Measurements from ENCODE around the gene ALLC. TPM values are rescaled to one million over a fixed set of nuclear protein-coding genes. Genes with fewer than 3 reads are reported as not detected.
"Not testable (repeated sequence)": the region's sequence is repeated elsewhere in the genome, so short reads cannot be mapped to it uniquely, and the experiment has no call there.

ALLC gene
- total and polyA plus RNA-seq, 2 donors (not counting 1 experiment from before 2014, with no cell fraction given): not detected

DNA sequence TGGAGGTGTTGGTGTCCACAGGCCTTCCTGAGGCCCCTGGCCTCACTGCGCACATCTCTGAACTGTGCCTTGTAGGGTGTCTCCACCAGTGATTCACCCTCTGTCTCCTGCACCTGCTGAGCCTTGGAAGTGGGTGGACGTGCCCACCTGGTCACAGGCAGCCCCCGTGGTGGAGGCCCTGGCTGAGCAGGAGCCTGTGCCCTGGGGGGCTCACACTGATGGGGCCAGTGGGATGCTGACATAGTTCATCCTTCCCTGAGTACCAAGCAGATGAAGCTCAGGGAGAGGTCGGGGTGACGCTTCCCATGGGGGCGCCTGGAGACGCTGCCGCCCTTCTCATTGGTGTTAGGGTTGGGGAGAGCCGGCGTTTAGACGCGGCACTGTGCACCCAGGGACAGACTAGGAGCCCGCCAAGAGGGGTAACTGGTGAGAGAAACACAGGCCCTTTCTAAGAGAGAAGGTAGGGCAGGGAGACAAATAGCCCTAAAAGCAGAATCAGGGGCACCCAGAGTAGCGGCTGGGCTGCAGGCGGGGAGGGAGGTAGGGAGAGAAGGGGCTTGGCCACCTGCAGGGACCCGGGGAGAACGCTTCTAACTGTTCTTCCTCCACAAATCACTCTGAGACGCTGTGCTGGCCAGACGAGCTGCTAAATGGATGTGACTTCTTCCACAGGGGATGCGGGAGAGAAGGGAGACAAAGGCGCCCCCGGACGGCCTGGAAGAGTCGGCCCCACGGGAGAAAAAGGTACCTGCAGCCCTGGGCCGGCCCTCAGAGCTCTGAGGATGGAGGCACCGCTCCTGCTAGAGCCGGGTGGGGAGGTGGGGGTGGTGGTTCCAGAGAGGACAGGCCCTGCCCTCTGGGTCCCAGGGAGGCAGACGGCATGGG lies 45.1 kb upstream of the ALLC start:
- Histone ChIP-seq H3K27me3 (ENCODE audit: control insufficient read depth, insufficient read depth, low read length) (no peaks in the 10 kb centered on the region), H3K79me2 (ENCODE audit: control insufficient read depth, insufficient read depth, low read length) (no peaks in the 10 kb centered on the region), H3K27ac (ENCODE audit: insufficient read depth, low read length) (no peak overlapping the region), H2AFZ (ENCODE audit: low read length) (no peak overlapping the region), H3K9me3 (ENCODE audit: control insufficient read depth, insufficient read depth, low read depth, low read length) (no peaks in the 10 kb centered on the region), H3K9ac (ENCODE audit: insufficient read depth, low read length) (no peak overlapping the region), H3K36me3 (ENCODE audit: control insufficient read depth, insufficient read depth, low read length) (no peaks in the 10 kb centered on the region), H3K4me1 (ENCODE audit: control insufficient read depth, extremely low read depth, insufficient read depth, low read length) (no peaks in the 10 kb centered on the region), H4K20me1 (ENCODE audit: control insufficient read depth, extremely low read depth, insufficient read depth, low read length) (no peaks in the 10 kb centered on the region), H3K4me2 (ENCODE audit: extremely low read depth, insufficient read depth, low read length) (no peak overlapping the region), H3K4me3 (replicated peaks in 1 of 4; ENCODE audit: control extremely low read depth in 1 of 4, insufficient read depth in 1 of 4, low read depth in 3 of 4, low read length in 4 of 4) (no peak overlapping the region)
- TF ChIP-seq, protein P1, sequence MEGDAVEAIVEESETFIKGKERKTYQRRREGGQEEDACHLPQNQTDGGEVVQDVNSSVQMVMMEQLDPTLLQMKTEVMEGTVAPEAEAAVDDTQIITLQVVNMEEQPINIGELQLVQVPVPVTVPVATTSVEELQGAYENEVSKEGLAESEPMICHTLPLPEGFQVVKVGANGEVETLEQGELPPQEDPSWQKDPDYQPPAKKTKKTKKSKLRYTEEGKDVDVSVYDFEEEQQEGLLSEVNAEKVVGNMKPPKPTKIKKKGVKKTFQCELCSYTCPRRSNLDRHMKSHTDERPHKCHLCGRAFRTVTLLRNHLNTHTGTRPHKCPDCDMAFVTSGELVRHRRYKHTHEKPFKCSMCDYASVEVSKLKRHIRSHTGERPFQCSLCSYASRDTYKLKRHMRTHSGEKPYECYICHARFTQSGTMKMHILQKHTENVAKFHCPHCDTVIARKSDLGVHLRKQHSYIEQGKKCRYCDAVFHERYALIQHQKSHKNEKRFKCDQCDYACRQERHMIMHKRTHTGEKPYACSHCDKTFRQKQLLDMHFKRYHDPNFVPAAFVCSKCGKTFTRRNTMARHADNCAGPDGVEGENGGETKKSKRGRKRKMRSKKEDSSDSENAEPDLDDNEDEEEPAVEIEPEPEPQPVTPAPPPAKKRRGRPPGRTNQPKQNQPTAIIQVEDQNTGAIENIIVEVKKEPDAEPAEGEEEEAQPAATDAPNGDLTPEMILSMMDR (conservative IDR thresholded peaks at IDR 0.05 in 1 of 2, IDR thresholded peaks at IDR 0.05 in 1 of 2; ENCODE audit: low read depth in 1 of 2, low read length in 2 of 2): no peak
- no peak for TF ChIP-seq EZH2 (IDR thresholded peaks at IDR 0.05; ENCODE audit: low read length, missing control alignments)
- no peak for DNase-seq (ENCODE audit: low read depth in 2 of 2)

DNA sequence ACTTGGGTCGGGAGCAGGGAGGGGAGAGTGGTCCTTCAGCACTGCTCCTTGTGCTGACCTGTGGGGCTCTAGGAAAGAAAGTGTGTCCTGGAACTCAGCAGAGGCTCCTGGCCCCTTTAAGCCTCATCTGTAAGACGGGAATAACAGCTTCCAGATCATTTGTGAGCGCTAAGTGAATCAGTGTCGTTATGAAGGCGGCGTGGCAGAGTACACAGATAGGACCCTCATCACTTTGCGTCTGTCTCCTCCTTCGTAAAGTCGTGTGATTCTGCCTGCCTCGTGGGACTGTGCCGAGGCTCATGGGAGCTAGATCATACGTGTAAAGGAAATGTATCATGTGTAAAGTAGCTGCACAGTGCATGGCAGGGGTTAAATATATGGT lies 44.5 kb upstream of the ALLC start:
- Histone ChIP-seq H3K9ac (ENCODE audit: insufficient read depth, low read length) (no peak overlapping the region), H2AFZ (ENCODE audit: low read length) (no peak overlapping the region), H3K36me3 (ENCODE audit: control insufficient read depth, insufficient read depth, low read length) (no peaks in the 10 kb centered on the region), H3K4me1 (ENCODE audit: control insufficient read depth, extremely low read depth, insufficient read depth, low read length) (no peaks in the 10 kb centered on the region), H3K4me2 (ENCODE audit: extremely low read depth, insufficient read depth, low read length) (no peak overlapping the region), H3K4me3 (replicated peaks in 1 of 4; ENCODE audit: control extremely low read depth in 1 of 4, insufficient read depth in 1 of 4, low read depth in 3 of 4, low read length in 4 of 4) (no peak overlapping the region), H3K9me3 (ENCODE audit: control insufficient read depth, insufficient read depth, low read depth, low read length) (no peaks in the 10 kb centered on the region), H4K20me1 (ENCODE audit: control insufficient read depth, extremely low read depth, insufficient read depth, low read length) (no peaks in the 10 kb centered on the region), H3K27ac (ENCODE audit: insufficient read depth, low read length) (no peak overlapping the region), H3K79me2 (ENCODE audit: control insufficient read depth, insufficient read depth, low read length) (no peaks in the 10 kb centered on the region), H3K27me3 (ENCODE audit: control insufficient read depth, insufficient read depth, low read length) (no peaks in the 10 kb centered on the region)
- DNase-seq (ENCODE audit: low read depth in 2 of 2): no peak
- TF ChIP-seq EZH2 (IDR thresholded peaks at IDR 0.05; ENCODE audit: low read length, missing control alignments): no peak
- TF ChIP-seq, protein P1 (conservative IDR thresholded peaks at IDR 0.05 in 1 of 2, IDR thresholded peaks at IDR 0.05 in 1 of 2; ENCODE audit: low read depth in 1 of 2, low read length in 2 of 2): no peak

DNA sequence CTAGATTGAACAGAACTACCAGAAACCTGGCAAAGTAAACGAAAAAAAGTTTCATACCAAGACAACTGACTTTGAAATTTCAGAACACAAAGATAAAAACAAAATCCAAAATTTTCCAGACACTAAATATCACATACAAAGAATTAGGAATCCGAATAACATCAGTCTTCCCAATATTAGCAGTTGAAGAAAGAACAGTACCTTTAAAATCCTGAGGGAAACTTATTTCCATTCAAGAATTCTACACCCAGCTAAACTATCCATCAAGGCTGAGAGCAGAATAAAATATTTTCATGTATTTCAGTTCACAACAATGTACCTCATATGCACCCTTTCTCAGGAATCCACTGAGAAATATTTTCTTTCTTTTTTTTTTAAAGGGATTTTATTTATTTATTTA lies 43.3 kb upstream of the ALLC start:
- not testable (repeated sequence) for H3K4me2 ChIP-seq (ENCODE audit: extremely low read depth, insufficient read depth, low read length); H3K4me3 ChIP-seq (replicated peaks in 1 of 4; ENCODE audit: control extremely low read depth in 1 of 4, insufficient read depth in 1 of 4, low read depth in 3 of 4, low read length in 4 of 4); H3K36me3 ChIP-seq (ENCODE audit: control insufficient read depth, insufficient read depth, low read length); H3K27me3 ChIP-seq (ENCODE audit: control insufficient read depth, insufficient read depth, low read length); H3K27ac ChIP-seq (ENCODE audit: insufficient read depth, low read length); H3K79me2 ChIP-seq (ENCODE audit: control insufficient read depth, insufficient read depth, low read length); H3K4me1 ChIP-seq (ENCODE audit: control insufficient read depth, extremely low read depth, insufficient read depth, low read length); DNase-seq (ENCODE audit: low read depth in 2 of 2); H2AFZ ChIP-seq (ENCODE audit: low read length); H3K9me3 ChIP-seq (ENCODE audit: control insufficient read depth, insufficient read depth, low read depth, low read length); H3K9ac ChIP-seq (ENCODE audit: insufficient read depth, low read length); H4K20me1 ChIP-seq (ENCODE audit: control insufficient read depth, extremely low read depth, insufficient read depth, low read length)

DNA sequence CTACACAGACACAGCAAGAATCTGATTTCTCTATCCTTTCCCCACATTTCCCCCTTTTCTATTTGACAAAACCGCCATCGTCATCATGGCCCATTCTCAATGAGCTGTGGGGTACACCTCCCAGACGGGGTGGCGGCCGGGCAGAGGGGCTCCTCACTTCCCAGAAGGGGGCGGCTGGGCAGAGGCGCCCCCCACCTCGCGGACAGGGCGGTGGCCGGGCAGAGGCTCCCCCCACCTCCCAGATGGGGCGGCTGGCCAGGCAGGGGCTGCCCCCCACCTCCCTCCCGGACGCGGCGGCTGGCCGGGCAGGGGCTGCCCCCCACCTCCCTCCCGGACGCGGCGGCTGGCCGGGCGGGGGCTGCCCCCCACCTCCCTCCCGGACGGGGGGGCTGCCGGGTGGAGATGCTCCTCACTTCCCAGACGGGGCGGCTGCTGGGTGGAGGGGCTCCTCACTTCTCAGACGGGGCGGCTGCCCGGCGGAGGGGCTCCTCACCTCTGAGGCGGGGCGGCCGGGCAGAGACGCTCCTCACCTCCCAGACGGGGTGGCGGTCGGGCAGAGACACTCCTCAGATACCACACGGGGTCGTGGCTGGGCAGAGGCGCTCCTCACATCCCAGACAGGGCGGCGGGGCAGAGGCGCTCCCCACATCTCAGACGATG lies 42.3 kb upstream of the ALLC start:
- not testable (repeated sequence) for H3K4me1 ChIP-seq (ENCODE audit: control insufficient read depth, extremely low read depth, insufficient read depth, low read length); H4K20me1 ChIP-seq (ENCODE audit: control insufficient read depth, extremely low read depth, insufficient read depth, low read length); H3K9ac ChIP-seq (ENCODE audit: insufficient read depth, low read length); H3K79me2 ChIP-seq (ENCODE audit: control insufficient read depth, insufficient read depth, low read length); DNase-seq (ENCODE audit: low read depth in 2 of 2); H2AFZ ChIP-seq (ENCODE audit: low read length); H3K27me3 ChIP-seq (ENCODE audit: control insufficient read depth, insufficient read depth, low read length); H3K9me3 ChIP-seq (ENCODE audit: control insufficient read depth, insufficient read depth, low read depth, low read length); H3K36me3 ChIP-seq (ENCODE audit: control insufficient read depth, insufficient read depth, low read length); H3K4me3 ChIP-seq (replicated peaks in 1 of 4; ENCODE audit: control extremely low read depth in 1 of 4, insufficient read depth in 1 of 4, low read depth in 3 of 4, low read length in 4 of 4); H3K27ac ChIP-seq (ENCODE audit: insufficient read depth, low read length); H3K4me2 ChIP-seq (ENCODE audit: extremely low read depth, insufficient read depth, low read length)

DNA sequence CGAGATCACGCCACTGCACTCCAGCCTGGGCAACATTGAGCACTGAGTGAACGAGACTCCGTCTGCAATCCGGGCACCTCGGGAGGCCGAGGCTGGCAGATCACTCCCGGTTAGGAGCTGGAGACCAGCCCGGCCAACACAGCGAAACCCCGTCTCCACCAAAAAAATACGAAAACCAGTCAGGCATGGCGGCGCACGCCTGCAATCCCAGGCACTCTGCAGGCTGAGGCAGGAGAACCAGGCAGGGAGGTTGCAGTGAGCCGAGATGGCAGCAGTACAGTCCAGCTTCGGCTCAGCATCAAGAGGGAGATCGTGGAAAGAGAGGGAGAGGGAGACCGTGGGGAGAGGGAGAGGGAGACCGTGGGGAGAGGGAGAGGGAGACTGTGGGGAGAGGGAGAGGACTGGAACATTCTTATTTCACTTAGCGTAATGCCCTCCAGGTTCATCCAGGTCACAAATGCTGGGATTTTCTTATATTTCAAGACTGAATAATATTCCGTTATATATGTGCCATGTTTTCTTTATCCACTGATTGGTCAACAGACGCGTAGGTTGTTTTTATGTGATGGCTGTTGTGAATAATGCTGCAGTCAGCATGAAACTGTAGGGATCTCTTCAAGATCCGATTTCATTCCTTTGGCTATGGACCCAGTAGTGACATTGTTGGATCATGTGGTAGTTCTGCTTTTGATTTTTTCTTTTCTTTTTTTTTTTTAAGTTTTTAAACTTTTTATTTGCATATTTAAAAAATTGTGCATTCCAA lies 41.4 kb upstream of the ALLC start:
- H3K9me3 ChIP-seq (ENCODE audit: control insufficient read depth, insufficient read depth, low read depth, low read length); H3K27ac ChIP-seq (ENCODE audit: insufficient read depth, low read length); H2AFZ ChIP-seq (ENCODE audit: low read length); H3K27me3 ChIP-seq (ENCODE audit: control insufficient read depth, insufficient read depth, low read length); H3K4me3 ChIP-seq (replicated peaks in 1 of 4; ENCODE audit: control extremely low read depth in 1 of 4, insufficient read depth in 1 of 4, low read depth in 3 of 4, low read length in 4 of 4); H4K20me1 ChIP-seq (ENCODE audit: control insufficient read depth, extremely low read depth, insufficient read depth, low read length); H3K4me1 ChIP-seq (ENCODE audit: control insufficient read depth, extremely low read depth, insufficient read depth, low read length); H3K79me2 ChIP-seq (ENCODE audit: control insufficient read depth, insufficient read depth, low read length); DNase-seq (ENCODE audit: low read depth in 2 of 2); H3K4me2 ChIP-seq (ENCODE audit: extremely low read depth, insufficient read depth, low read length); H3K36me3 ChIP-seq (ENCODE audit: control insufficient read depth, insufficient read depth, low read length); H3K9ac ChIP-seq (ENCODE audit: insufficient read depth, low read length): not testable (repeated sequence)
